ENCODE results near the gene FNDC5. TPM values are rescaled to one million over a fixed set of nuclear protein-coding genes. Genes with fewer than 3 reads are reported as not detected.

FNDC5 gene
- total and polyA plus RNA-seq, 2 of the 13 experiments (the other 11 are each of a cell fraction or from before 2014, with no cell fraction given): 1.4 to 3.1 TPM

DNA sequence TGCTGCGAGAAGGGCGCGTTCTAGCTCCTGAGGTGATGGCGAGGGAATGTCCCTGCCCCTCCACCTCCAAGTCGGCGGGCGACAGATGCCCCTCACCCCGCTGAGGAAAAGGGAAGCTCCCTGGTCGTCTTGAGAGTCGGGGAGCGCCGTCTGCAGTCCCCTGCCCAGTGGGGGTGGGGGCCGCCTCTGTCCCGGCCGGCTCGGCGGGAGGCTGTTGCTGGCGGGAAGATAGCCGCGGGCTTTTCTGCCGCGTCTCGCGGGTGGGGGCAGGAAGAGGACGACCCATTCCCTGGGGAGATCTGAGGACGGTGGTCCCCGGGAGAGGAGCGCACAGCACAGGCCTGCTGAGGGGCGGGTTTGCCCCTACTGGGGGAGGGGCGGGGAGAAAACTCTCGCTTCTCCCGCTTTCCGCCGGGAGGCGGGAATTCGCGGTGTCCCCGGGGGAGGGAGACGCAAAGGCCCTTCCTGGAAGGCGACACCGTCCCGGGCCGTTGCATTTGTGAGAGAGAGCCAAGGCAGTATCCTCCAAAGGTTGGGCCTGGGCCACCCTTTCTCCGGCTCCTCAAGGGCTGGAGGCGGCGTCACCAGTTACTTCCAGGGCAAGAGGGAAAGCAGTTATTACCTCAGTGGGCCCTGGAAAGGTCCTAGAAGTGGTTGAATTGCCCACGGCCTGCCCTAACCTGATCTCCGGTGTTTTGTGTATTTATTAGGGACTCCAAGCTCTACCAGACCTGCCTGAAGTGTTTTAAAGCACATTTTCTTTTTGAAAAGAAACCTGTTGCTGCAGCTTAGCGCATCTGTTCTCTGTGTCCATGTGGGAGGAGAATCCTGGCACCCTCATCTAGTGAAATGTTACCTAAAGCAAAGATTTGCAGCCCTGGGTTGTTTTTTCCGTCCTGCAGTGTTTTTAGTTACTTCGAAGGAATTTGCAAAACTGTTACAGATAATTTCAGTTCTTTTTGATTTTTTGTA lies 52.6 kb downstream of the FNDC5 start:
- H2AFZ ChIP-seq (ENCODE audit: low read length): no peak overlapping the region
- H3K27me3 ChIP-seq (ENCODE audit: control insufficient read depth in 1 of 2, insufficient read depth in 2 of 2, low read length in 2 of 2): peaks cover 0 to 5% of the 10 kb centered on the region in 2 experiments; a peak in 1 of 5 replicates
- intact Hi-C loops (cut with micrococcal nuclease; ENCODE audit: unreplicated experiment): loop anchor here (5.0 kb wide), 1 partner anchor 54 kb away; the partner anchor contains the start of gene FNDC5
- TSS peak; percentile 84 for BruUV-seq (replicated peaks)
- DNase-seq (ENCODE audit: low spot score) (peak; percentile 67), ATAC-seq (peak; percentile 69), FAIRE-seq (no peak)
- peak overlapping the region; percentile 94 for H3K9ac ChIP-seq (ENCODE audit: insufficient read depth, low read depth, low read length)
- H3K4me2 ChIP-seq (ENCODE audit: low read depth, low read length): peak overlapping the region; percentile 90
- peaks cover 12% of the 10 kb centered on the region for H4K20me1 ChIP-seq (ENCODE audit: insufficient read depth, low read length)
- H3K36me3 ChIP-seq (replicated peaks in 1 of 2; ENCODE audit: control insufficient read depth in 1 of 2, insufficient read depth in 2 of 2, low read length in 2 of 2): peaks cover 0 to 7% of the 10 kb centered on the region in 2 experiments; a peak in 2 of 5 replicates
- CTCF ChIA-PET (ENCODE audit: low intra/inter-chr PET ratio, low total read pairs): interaction anchor here (1.1 kb wide), 1 partner anchor 54 kb away, joined by 3 read pairs; no protein-coding TSS in a partner anchor
- peaks cover 37% of the 10 kb centered on the region for H3K4me1 ChIP-seq (ENCODE audit: insufficient read depth, low read length)
- POLR2A ChIA-PET: interaction anchor here (0.6 to 1.6 kb wide), 5 partner anchors 106 to 309 kb away, joined by 3 to 5 read pairs (median 4); partner anchors contain the start of gene RBBP4
- in situ Hi-C loops (cut with HindIII; ENCODE audit: extremely low pct_ligation_motif_present, low pct_unique_long_range_greater_than_20kb): no loop called here
- no peaks in the 10 kb centered on the region for H3K9me3 ChIP-seq (ENCODE audit: low read length)
- 5% methylated on average over 24 of the region's 51 CpGs for WGBS (ENCODE audit: low lambda C conversion rate)
- peak overlapping the region; percentile 83 to 100 (median 86) for H3K4me3 ChIP-seq (replicated peaks in 1 of 3; ENCODE audit: insufficient read depth in 1 of 3, low read depth in 2 of 3, low read length in 3 of 3)
- peaks cover 65% of the 10 kb centered on the region for H3K79me2 ChIP-seq (ENCODE audit: insufficient read depth, low read length)
- H3K27ac ChIP-seq (ENCODE audit: extremely low read length, insufficient read depth, low read length): peak overlapping the region; percentile 93
- TF ChIP-seq, protein P1, sequence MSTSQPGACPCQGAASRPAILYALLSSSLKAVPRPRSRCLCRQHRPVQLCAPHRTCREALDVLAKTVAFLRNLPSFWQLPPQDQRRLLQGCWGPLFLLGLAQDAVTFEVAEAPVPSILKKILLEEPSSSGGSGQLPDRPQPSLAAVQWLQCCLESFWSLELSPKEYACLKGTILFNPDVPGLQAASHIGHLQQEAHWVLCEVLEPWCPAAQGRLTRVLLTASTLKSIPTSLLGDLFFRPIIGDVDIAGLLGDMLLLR (CRISPR knock-in tag; IDR thresholded peaks at IDR 0.05): peak; percentile 66; the same call in 1 of the 2 replicates
- TF ChIP-seq ZNF749 (CRISPR knock-in tag; IDR thresholded peaks at IDR 0.05; ENCODE audit: borderline replicate concordance) (peak; percentile 19; the same call in 1 of the 2 replicates), ZNF782 (CRISPR knock-in tag; IDR thresholded peaks at IDR 0.05; ENCODE audit: borderline replicate concordance) (no peak), GATA4 (IDR thresholded peaks at IDR 0.05; ENCODE audit: borderline replicate concordance, low read depth) (no peak), ZNF318 (CRISPR knock-in tag; IDR thresholded peaks at IDR 0.05) (no peak), ETV6 (CRISPR knock-in tag; conservative IDR thresholded peaks at IDR 0.05) (no peak), FOSL2 (CRISPR knock-in tag; IDR thresholded peaks at IDR 0.05) (0 out of 2 replicates have a peak, but pooled peaks have one; percentile 4)
- TF ChIP-seq, protein P2, sequence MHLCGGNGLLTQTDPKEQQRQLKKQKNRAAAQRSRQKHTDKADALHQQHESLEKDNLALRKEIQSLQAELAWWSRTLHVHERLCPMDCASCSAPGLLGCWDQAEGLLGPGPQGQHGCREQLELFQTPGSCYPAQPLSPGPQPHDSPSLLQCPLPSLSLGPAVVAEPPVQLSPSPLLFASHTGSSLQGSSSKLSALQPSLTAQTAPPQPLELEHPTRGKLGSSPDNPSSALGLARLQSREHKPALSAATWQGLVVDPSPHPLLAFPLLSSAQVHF (CRISPR knock-in tag; IDR thresholded peaks at IDR 0.05): peak; percentile 79; the same call in 1 of the 2 replicates
